Muscle layer of duodenum (tissue), 2 donors: Measurements from ENCODE around the gene KCNJ15.

Experiments
- H3K27ac ChIP-seq: one replicate; pipeline ENCODE4 v1.7.0; 2013; ENCODE audit warnings: mild to moderate bottlenecking, low read length
- H3K27me3 ChIP-seq: one replicate; pipeline ENCODE4 v1.7.0; 2013; ENCODE audit warnings: low read depth, mild to moderate bottlenecking, control low read depth, low read length
- H3K36me3 ChIP-seq, 2 donors: one replicate each; pipeline ENCODE4 v1.7.0; 2013; ENCODE audit warnings: low read length in 2 of 2, control low read depth in 1 of 2, mild to moderate bottlenecking in 1 of 2; ENCODE audit not compliant: insufficient read depth in 2 of 2, control insufficient read depth in 1 of 2
- H3K4me1 ChIP-seq, 2 donors: one replicate each; pipeline ENCODE4 v1.7.0; 2013; ENCODE audit warnings: low read length in 2 of 2, mild to moderate bottlenecking in 2 of 2, control low read depth in 1 of 2, moderate library complexity in 1 of 2; ENCODE audit not compliant: insufficient read depth in 2 of 2, control insufficient read depth in 1 of 2
- H3K4me3 ChIP-seq, 2 donors: one replicate each; pipeline ENCODE4 v1.7.0; 2013; ENCODE audit warnings: low read length in 2 of 2, low read depth in 1 of 2, mild to moderate bottlenecking in 1 of 2
- H3K9me3 ChIP-seq, 2 donors: one replicate each; pipeline ENCODE4 v1.7.0; 2013; ENCODE audit warnings: low read length in 2 of 2, control low read depth in 1 of 2, mild to moderate bottlenecking in 1 of 2; ENCODE audit not compliant: control insufficient read depth in 1 of 2
- donor health status: healthy.

Gene KCNJ15

DNA sequence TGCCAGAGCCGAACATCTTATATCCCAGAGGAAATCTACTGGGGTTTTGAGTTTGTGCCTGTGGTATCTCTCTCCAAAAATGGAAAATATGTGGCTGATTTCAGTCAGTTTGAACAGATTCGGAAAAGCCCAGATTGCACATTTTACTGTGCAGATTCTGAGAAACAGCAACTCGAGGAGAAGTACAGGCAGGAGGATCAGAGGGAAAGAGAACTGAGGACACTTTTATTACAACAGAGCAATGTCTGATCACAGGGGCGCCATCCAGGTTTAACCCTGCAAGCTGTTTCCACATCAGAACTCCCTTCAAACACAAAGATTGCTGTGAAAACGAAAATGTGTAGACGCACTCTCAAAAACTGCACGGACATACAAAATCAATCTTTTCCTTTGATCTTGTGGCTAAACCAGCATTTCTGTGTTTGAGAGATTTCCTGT, 43.4 kb downstream of the KCNJ15 start:
- no peaks in the 10 kb centered on the region for H3K9me3 ChIP-seq
- H3K4me3 ChIP-seq: no peak overlapping the region
- H3K4me1 ChIP-seq: peaks cover 0 to 15% of the 10 kb centered on the region in 2 donors
- no peaks in the 10 kb centered on the region for H3K27me3 ChIP-seq
- no peak overlapping the region for H3K27ac ChIP-seq
- no peaks in the 10 kb centered on the region for H3K36me3 ChIP-seq

DNA sequence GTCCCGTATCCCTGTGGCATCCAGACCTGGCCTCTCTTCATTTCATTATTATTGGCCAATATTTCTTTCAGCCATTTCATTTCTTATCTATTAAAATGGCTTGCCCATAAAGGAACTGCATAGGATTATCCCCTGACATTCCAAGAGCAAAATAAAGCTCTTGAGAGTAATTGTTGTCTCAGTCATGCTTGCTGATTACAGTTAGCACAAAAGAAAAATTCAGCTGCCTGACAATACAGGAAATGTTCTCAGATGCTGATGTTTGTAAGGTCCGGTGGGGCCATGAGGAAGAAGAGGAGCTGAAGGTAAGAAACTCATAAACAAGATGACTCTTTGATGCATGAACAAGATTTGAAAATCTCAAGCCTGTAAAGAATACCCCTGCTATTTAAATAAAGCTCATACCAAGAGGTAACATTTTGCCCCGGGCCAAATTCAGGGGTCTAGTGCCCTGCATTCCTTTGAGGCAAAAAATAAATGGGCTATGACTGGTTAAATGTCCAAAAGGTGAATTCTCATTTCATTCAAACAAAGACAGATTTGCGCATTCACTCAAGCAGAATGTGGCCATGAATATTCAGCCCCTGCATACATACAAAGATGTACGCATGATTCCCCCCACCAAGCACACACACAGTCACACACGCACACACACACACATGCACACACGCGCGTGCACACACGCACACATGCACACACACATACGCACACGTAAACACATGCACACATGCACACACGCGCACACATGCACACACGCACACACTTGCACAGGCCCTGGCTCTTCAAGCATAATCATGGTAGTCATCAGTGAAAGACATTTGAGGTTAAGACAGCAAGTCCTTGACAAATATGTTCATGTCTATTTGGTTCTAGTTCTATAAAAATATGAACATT, 44.8 kb downstream of the KCNJ15 start:
- H3K4me1 ChIP-seq: peaks cover 0 to 11% of the 10 kb centered on the region in 2 donors

DNA sequence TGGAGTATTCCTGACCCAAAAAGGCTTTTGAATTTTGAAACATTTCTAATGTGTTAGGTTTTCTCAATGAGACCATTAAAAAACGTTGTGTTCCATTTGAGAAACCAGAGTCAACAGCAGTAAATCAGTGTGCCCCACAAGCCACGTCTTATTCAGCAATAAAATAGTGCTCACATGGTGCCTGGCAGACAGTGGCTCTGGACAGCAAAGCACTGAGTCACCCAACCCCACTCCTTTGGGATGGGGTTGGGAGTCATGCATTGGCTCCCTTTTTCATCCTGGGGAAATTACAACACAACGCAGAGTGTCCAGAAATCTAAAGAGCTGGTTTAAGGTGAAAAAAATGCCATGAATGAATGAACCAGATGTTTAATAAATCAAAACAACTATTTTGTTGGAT, 46.5 kb downstream of the KCNJ15 start:
- H3K4me3 ChIP-seq: no peak overlapping the region
- no peaks in the 10 kb centered on the region for H3K4me1 ChIP-seq
- H3K36me3 ChIP-seq: peaks cover 0 to 4% of the 10 kb centered on the region in 2 donors
- no peak overlapping the region for H3K27ac ChIP-seq
- H3K27me3 ChIP-seq: no peaks in the 10 kb centered on the region
- no peaks in the 10 kb centered on the region for H3K9me3 ChIP-seq

More for the DNA sequence above, 44.8 kb downstream of the KCNJ15 start:
- Histone ChIP-seq H3K4me3 (no peak overlapping the region), H3K9me3 (no peaks in the 10 kb centered on the region), H3K36me3 (no peaks in the 10 kb centered on the region), H3K27me3 (no peaks in the 10 kb centered on the region), H3K27ac (no peak overlapping the region)

DNA sequence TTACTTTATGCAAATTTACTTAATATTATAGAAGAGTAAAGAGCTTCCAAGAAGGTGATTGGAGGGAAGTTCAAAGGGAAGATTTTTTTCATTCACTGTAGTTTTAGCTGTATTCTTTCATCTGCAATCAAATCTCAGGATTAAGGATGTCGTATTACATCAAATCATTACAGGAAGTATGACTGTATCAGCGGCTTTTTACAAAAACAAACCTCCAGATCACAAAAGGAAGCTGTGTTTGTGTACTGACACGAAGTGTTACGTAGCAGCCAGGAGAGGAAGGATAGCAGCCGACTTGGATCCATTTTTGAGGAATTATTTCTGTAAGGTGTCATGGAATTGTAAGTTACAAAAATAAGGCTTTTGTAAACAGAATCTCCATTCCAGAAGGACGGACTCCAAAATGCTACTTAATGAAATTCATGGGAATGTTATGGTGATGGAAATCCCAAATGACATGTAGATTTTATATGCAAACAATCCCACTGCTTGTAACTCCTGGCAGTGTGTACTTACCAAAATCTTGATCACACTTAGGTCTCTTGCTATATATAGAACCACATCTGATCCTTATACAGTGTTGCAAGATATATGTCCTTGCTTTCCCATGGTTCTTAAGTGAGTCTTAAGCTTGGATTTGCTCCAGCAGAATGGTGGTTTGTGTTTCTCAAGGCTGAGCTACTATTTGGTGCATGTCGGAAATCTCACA, 49.8 kb downstream of the KCNJ15 start:
- H3K27me3 ChIP-seq: no peaks in the 10 kb centered on the region
- H3K36me3 ChIP-seq: peaks cover 0 to 4% of the 10 kb centered on the region in 2 donors
- no peaks in the 10 kb centered on the region for H3K9me3 ChIP-seq
- H3K27ac ChIP-seq: no peak overlapping the region
- H3K4me3 ChIP-seq: no peak overlapping the region
- no peaks in the 10 kb centered on the region for H3K4me1 ChIP-seq

DNA sequence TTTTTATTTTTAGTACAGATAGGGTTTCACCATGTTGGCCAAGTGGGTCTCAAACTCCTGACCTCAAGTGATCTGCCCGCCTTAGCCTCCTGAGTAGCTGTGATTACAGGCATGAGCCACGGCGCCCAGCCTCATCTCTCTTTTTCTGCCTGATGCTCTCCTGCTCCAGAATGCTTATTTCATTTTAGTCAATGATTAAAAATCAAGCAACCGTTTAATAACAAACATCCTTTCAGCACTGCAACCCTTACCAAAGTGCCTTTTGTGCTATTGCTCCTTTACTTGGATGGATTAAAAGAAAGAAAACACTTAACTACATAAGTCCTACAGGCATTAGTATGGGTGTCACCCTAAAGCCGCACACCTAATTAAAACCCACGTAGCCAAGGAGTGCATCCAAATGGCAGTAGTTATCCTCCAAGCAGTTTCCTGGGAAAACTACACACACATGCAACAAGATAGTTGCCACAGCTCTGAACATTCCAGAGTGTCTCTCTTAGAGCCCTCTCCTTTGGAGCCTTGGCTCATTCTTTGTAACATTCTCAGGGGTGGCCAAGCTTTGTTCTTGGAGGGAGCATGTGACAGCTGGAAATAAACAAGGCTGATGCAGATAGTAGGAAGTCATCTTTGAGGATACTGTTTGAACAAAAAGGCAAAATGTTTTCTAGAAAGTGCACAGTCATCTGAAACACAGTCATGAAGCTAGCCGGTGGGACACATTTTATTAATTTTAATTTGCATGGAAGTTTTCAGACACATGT, 51.2 kb downstream of the KCNJ15 start:
- no peaks in the 10 kb centered on the region for H3K9me3 ChIP-seq
- no peaks in the 10 kb centered on the region for H3K27me3 ChIP-seq
- no peak overlapping the region for H3K4me3 ChIP-seq
- H3K4me1 ChIP-seq: no peaks in the 10 kb centered on the region
- no peak overlapping the region for H3K27ac ChIP-seq
- peaks cover 0 to 4% of the 10 kb centered on the region in 2 donors for H3K36me3 ChIP-seq

DNA sequence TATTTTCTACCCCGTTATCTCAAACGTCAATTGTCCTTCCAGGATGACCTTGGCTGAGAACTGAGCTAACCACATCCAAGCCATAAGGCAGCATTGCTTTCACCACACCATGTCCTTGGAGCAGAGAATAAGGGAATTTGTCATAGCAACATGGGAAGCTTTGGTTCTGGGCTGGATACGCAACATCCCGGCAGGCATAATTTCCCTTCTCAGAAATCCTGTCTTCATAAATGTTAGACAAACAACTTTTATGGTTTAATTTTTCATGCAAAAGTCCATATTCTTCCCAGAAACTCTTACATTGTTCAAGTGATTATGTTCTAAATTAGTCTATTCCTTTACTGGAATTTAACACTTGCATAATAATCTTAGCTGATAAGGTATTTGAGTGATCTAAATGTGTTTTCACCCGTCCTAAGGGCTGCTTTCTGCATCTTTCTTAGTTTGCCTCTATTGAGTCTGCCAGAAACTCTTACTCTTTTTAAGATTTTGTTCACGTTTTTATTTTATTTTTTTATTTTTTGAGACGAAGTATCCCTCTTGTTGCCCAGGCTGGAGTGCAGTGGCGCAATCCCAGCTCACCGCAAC, 51.8 kb downstream of the KCNJ15 start:
- Histone ChIP-seq H3K36me3 (peaks cover 0 to 4% of the 10 kb centered on the region in 2 donors), H3K27ac (no peak overlapping the region), H3K27me3 (no peaks in the 10 kb centered on the region), H3K9me3 (no peaks in the 10 kb centered on the region), H3K4me1 (no peaks in the 10 kb centered on the region), H3K4me3 (no peak overlapping the region)

DNA sequence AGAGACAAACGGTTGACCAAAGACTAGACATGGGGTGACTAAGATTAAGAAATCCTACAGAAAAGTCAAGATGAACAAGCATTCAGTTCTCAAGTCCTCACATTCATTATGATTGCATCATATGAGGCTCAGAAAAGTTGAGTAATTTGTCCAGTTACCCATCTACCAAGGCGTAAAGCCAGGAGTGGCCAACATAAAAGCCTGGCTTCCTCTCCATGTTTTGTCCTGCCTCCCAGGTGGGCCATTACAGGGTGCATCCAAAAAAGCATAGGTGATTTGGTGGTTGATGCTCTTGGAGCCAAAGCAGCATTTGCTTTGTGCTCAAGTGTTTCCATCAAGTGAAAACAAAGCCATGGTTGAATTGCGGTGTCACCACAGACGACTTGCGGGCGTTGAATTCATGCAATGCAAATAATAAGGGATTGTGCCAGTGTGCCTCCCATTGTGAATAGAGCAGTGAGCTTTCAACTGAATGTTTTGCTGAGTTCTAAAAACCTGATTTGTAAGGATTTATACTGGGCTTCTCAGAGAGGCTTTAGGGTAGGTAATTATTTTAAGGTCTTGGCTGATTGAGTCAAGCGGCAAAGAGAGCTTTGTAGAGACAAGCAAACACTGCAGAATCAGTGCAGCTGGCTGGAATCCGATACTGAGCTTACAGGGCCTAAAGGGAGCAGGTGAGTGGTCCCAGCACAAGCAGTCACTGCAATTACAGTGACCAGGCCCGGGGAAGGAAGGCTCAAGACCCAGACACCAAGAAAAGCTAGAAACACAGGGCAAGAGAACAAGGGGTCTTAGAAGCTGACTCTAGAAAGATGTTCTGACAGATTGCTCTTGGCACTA, 54.1 kb downstream of the KCNJ15 start:
- no peaks in the 10 kb centered on the region for H3K27me3 ChIP-seq
- no peak overlapping the region for H3K27ac ChIP-seq
- no peaks in the 10 kb centered on the region for H3K9me3 ChIP-seq
- H3K36me3 ChIP-seq: peaks cover 0 to 4% of the 10 kb centered on the region in 2 donors
- no peak overlapping the region for H3K4me3 ChIP-seq
- no peaks in the 10 kb centered on the region for H3K4me1 ChIP-seq

DNA sequence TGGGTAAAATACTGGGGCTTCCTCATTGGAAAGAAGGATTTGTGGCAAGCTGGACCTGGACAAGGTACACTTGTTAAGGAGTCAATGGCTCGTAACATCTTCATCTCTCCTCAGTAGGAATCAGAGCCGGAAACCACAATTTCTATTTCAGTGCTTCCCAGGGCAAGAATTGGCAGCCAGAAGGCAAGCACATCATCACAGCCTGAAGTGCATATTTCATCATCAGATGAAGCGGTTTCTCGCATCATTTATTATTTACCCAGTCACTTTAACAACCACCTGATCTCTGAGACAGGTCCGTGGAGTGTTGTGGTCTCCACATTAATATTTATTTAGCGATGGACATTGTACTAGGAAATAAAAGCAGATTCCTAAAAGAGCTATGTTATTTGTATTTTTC, 55.0 kb downstream of the KCNJ15 start:
- H3K4me1 ChIP-seq: no peaks in the 10 kb centered on the region
- no peak overlapping the region for H3K27ac ChIP-seq
- no peaks in the 10 kb centered on the region for H3K27me3 ChIP-seq
- no peaks in the 10 kb centered on the region for H3K9me3 ChIP-seq
- no peak overlapping the region for H3K4me3 ChIP-seq
- H3K36me3 ChIP-seq: peaks cover 0 to 4% of the 10 kb centered on the region in 2 donors

DNA sequence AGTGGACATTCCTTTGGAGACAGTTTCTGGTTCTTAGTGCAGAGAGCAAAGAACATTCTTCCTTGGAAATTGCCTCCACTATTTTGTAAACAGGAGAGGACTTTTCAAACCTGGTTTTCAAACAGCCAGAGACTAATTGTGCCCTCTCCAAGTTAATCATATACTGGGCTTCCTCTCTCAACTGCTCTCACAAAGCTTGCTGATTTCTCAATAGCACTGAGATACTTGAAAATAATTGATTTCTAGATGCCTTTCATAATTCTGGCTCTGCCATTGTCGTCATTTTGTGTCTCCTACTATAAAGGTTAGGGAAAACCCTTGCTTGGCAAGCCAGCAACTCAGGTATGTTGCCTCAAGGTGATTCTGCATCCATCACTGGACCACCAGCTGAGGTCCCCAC, 56.0 kb downstream of the KCNJ15 start:
- Histone ChIP-seq H3K4me1 (no peaks in the 10 kb centered on the region), H3K27ac (no peak overlapping the region), H3K9me3 (no peaks in the 10 kb centered on the region)

DNA sequence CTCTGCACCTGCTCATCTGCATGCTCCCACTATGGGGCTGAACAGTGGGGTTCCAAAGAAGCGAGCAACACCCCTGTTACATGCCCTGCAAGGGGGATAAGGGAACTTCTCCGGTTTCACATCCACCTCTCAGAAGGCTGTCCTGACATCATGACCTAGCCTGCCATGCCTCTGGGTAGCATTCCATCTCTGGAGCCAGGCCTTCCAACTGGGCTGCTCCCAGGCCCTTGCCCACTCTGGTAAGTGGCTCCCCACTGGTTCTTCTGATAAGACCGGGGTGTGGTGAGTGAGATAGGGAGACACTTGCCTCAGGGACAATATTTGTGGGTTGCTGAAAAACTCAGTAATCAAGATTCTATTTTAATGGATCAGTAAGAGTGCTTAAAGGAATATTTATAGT, 57.8 kb downstream of the KCNJ15 start:
- Histone ChIP-seq H3K4me3 (no peak overlapping the region), H3K9me3 (no peaks in the 10 kb centered on the region), H3K4me1 (no peaks in the 10 kb centered on the region), H3K27ac (no peak overlapping the region), H3K27me3 (no peaks in the 10 kb centered on the region), H3K36me3 (no peaks in the 10 kb centered on the region)

More for the DNA sequence above, 56.0 kb downstream of the KCNJ15 start:
- Histone ChIP-seq H3K36me3 (no peaks in the 10 kb centered on the region), H3K27me3 (no peaks in the 10 kb centered on the region), H3K4me3 (no peak overlapping the region)
